Activated T-cell treated with anti-CD3 and anti-CD28 coated beads, Interleukin-2, amount 50 U/mL, for 4 hours (primary cell): ENCODE measurements around the gene EIF1. TPM values are rescaled to one million over a fixed set of nuclear protein-coding genes. Genes with fewer than 3 reads are reported as not detected.

ENCODE experiments used
- ATAC-seq, 2 donors: fragments of 200-7000 bp; cut with Tn5 transposase; one replicate each; pipeline ENCODE4 v1.10.0; 2021
- DNase-seq: peaks from one replicate; pipeline ENCODE4 v3.0.0-alpha.2; 2020
- H3K27me3 Mint-ChIP-seq: one replicate; pipeline ENCODE4 v1.8.0; 2021; ENCODE audit warnings: low read depth, mixed read lengths
- H3K36me3 Mint-ChIP-seq: one replicate; pipeline ENCODE4 v1.8.0; 2022; ENCODE audit warnings: mixed read lengths; ENCODE audit not compliant: insufficient read depth
- H3K4me1 Mint-ChIP-seq: one replicate; pipeline ENCODE4 v1.8.0; 2021; ENCODE audit warnings: low read depth, mixed read lengths
- H3K4me3 Mint-ChIP-seq: one replicate; pipeline ENCODE4 v1.8.0; 2021; ENCODE audit warnings: mild to moderate bottlenecking, moderate library complexity, mixed read lengths
- H3K9me3 Mint-ChIP-seq: one replicate; pipeline ENCODE4 v1.8.0; 2021; ENCODE audit warnings: mixed read lengths
- total RNA-seq, 3 donors: library from RNA; stranded (reverse); gene quantifications; one replicate each; pipeline ENCODE4 v1.2.1, GENCODE V29; 2021

EIF1 gene
- total RNA-seq, 3 donors from 2014 or later = 1,373 to 1,742 (median 1,506) TPM

- Mint-ChIP-seq H3K27me3 (peaks cover 14% of the 10 kb centered on the region), H3K36me3 (no peaks in the 10 kb centered on the region), H3K4me3 (no peak overlapping the region), H3K9me3 (no peaks in the 10 kb centered on the region), H3K4me1 (no peaks in the 10 kb centered on the region)
- DNase-seq (no peak), ATAC-seq (no peak)
Measured at GRCh38 chr17:41741709-41742108, 53.0 kb downstream of the EIF1 start.

Other genes starting within 250 kb of the EIF1 start
- not detected for gene KRT38, start 247.9 kb upstream of the EIF1 start, total RNA-seq
- not detected for gene KRT32, start 221.5 kb upstream of the EIF1 start, total RNA-seq
- not detected for gene KRT35, start 207.7 kb upstream of the EIF1 start, total RNA-seq
- not detected for gene KRT36, start 199.0 kb upstream of the EIF1 start, total RNA-seq
- not detected for gene KRT13, start 183.3 kb upstream of the EIF1 start, total RNA-seq
- not detected for gene KRT15, start 170.0 kb upstream of the EIF1 start, total RNA-seq
- gene KRT19, start 160.6 kb upstream of the EIF1 start, total RNA-seq = 1 to 10 TPM; 1.1 to 2.0 (median 1.8) TPM
- not detected for gene KRT9, start 116.8 kb upstream of the EIF1 start, total RNA-seq
- not detected for gene KRT14, start 102.0 kb upstream of the EIF1 start, total RNA-seq
- not detected for gene KRT16, start 76.1 kb upstream of the EIF1 start, total RNA-seq
- not detected for gene KRT17, start 64.3 kb upstream of the EIF1 start, total RNA-seq
- gene GAST, start 23.4 kb downstream of the EIF1 start, total RNA-seq = not detected
- gene HAP1, start 45.8 kb downstream of the EIF1 start, total RNA-seq = under 1 TPM in 1 of 3 donors, not detected in 2; 0.18 TPM
- gene JUP, start 97.8 kb downstream of the EIF1 start, total RNA-seq = under 1 TPM; 0.86 to 0.98 (median 0.92) TPM
- 1 to 10 TPM; 2.0 to 3.6 (median 2.5) TPM for gene P3H4, start 123.1 kb downstream of the EIF1 start, total RNA-seq
- gene FKBP10, start 124.1 kb downstream of the EIF1 start, total RNA-seq = 1 to 10 TPM in 1 of 3 donors, under 1 TPM in 2; 0.68 to 1.2 (median 0.76) TPM
- gene NT5C3B, start 147.3 kb downstream of the EIF1 start, total RNA-seq = 10 to 100 TPM; 29.7 to 53.6 (median 41.9) TPM
- gene KLHL10, start 148.9 kb downstream of the EIF1 start, total RNA-seq = not detected
- gene KLHL11, start 176.5 kb downstream of the EIF1 start, total RNA-seq = 10 to 100 TPM; 27.7 to 31.2 (median 30.3) TPM
- 100 to 1,000 TPM; 197 to 210 (median 198) TPM for gene ACLY, start 230.1 kb downstream of the EIF1 start, total RNA-seq
- gene ODAD4, start 241.7 kb downstream of the EIF1 start, total RNA-seq = under 1 TPM; 0.26 to 0.91 (median 0.79) TPM